ENCODE data around the gene ZNF436.
"Not testable (repeated sequence)": the region's sequence is repeated elsewhere in the genome, so short reads cannot be mapped to it uniquely, and the experiment has no call there.

ZNF436 gene

DNA sequence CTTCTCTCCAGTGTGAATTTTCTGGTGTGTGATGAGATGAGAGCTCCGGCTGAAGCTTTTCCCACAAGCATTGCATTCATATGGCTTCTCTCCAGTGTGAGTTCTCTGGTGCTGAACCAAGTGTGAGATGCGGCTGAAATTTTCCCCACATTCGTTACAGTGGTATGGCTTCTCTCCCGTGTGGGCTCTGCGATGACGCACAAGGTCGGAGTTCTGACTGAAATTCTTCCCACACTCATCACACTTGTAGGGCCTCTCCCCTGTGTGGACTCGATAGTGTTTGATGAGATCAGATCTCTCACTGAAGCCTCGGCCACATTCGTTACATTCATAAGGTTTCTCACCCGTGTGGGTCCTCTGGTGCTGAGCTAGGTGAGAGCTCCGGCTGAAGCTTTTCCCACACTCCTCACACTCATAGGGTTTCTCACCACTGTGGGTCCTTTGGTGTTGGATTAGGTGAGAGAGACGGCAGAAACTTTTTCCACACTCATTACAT, 7.4 kb downstream of the ZNF436 start:
- DNase-seq = no peak

DNA sequence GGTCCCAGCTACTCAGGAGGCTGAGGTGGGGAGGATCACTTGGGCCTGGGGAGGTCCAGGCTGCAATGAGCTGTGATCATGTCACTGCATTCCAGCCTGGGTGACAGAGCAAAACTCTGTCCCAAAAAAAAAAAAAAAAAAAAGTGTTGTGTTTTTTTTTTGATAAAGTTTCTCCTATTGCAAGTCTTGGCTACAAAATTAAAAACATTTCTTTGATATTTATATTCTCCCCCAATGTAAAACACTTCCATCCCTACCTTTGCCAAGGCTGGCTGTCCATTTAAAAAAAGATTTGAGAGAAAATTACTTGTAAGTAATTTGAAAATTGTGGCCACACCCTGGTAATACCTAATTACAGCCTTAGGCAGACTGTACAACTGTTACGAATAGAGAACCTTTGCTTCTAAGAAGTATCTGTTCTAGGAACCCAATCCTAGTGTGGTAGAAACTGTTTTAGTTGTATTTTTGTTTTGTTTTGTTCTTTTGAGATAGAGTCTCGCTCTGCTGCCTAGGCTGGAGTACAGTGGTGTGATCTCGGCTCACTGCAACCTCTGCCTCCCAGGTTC, 11.2 kb downstream of the ZNF436 start:
- no peak for DNase-seq

- DNase-seq = no peak
Observed at GRCh38 chr1:23357138-23357908, 12.3 kb downstream of the ZNF436 start.

- DNase-seq = no peak
Observed at GRCh38 chr1:23356471-23357137, 13.0 kb downstream of the ZNF436 start.

DNA sequence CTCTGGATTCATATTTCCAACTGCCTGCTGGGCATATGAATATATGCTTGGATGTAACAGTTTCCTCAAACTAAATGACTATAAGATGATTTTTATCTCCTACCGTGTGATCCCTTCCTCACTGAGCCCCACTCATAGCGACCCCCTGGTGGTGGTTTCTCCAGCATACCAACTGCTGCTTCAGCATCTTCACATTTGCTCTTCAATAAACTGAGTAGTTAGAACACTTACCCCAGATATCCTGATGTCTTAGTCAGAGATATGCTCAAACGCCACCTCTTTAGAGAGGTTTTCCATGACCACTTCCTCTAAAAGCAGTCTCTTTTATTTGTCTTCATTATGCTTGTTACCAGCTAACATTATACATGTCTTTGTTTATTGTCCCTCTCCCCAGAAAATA, 15.4 kb downstream of the ZNF436 start:
- DNase-seq = no peak

- DNase-seq = no peak
Observed at GRCh38 chr1:23352096-23352695, 17.4 kb downstream of the ZNF436 start.

DNA sequence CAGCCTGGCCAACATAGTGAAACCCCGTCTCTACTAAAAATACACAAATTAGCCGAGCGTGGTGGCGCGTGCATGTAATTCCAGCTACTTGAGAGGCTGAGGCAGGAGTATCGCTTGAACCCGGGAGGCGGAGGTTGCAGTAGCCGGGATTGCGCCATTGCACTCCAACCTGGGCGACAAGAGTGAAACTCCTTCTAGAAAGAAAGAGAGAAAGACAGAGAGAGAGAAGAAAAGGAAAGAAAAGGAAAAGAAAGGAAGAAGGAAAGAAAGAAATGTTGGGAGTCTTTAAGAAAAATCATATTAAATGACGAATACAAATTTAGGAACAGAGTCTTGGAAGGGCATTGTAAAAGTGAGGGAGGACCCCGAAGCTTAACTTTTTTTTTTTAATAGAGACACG, 23.7 kb downstream of the ZNF436 start:
- DNase-seq = no peak

DNA sequence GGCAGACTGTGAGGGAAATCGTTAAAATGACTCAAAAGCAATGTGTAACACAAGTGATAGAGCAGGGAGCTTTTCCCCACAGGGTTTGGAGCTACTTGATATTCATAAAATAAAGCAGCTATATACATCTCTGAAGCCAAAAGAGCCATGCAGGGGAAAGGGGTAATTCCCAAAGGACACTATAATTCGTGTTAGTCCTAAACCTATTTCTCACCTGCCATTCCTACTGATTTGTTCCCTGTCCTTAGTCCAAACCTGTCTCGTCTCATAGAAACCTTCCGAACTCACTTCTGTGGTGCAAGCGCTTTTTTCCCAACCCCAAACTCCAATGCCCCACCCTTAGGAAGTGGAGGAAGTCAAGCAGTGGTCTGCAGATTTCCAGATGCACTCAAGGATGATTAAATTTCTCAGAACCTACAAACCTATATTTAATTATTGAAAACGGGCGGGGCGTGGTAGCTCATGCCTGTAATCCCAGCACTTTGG, 24.6 kb downstream of the ZNF436 start:
- DNase-seq = no peak

DNA sequence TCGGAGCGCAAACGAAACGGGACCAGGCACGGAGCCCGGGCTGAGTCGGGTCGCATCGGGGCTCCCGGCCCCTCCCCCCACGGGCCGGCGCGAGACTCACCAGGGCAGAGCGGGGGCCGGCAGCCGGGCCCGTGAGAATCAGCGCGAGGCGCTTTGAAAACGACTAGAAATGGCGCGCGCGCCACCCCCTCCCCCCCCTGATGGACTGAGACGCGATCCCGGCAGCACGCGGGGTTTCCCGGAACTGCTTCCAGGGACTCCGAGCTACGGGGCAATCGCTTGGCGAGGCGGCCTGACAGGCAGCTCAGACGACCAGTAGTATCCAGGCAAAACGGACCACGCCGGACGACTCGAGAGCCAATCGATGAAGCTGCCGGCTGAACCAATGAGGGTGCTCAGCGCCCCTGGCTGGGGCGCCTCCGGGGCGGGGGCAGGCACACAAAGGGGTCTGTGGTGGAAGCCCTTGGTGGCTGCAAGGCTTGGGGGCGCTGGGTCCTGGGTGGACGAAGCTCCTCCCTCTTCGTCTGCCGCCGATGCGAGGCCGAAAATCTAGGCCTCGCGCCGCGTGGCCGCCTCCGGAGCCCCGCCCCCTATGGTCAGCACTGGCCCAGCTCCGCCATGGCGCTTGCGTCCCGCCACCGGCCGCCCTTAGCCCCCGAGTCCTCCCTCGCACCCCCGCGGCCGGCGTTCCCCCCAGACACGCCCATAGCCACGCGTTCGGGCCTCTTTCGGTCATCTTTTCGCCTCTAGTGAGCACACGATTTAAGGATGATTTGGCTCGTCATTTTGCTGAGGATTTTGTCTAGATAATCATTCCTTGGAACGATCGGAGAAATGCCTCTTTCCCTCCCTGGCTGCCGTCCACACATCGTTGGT, 25.3 kb downstream of the ZNF436 start, which contains the start of gene HNRNPR:
HNRNPR (minus strand) TSS at position 174 of the 876 bp plus-strand sequence. CDS start 3,276 bp downstream, outside the sequence.
- peak; percentile 92 for DNase-seq

DNA sequence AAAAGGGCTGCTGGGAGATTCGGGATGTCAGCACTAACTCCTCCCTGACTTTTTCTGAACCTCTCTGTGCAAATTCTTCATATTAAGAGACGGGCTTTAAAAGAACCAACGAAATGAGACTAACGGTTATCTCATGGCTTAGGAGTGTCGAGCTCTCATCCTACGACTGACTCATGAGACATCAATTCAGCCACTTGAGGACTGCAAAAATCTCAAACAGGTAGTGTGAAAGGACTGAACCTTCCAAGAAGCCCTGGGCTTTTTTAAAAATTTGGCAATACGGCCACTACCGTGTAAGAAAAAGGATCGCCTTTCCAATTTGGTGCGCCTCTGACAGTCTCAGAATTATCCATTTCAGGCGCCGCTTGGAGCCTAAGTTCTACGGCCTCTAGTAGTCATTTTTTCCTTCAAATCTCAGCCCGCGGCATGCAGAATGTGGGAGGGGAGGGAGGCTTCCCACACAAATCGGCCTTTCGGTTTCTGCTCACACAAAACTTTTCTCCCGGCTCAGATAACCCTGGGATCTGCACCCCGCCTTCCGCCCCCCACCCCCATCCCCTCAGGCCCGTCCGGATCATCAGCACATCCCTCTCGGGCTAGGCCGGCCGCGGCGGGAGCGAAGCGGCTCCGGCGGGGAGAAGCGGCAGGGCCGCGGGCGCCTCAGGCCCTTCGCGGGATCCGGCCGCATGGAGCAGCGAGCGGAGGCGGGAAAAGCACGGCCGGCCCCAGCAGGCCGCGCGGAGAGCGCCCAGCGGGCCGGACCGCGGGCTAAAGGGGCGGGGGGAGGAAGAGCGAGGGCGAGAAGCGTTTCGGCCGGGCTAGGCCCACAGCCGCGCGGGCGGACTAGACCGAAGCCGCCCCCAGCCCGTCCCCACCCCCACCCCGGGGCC, 26.2 kb downstream of the ZNF436 start:
- peak; percentile 30 for DNase-seq

DNA sequence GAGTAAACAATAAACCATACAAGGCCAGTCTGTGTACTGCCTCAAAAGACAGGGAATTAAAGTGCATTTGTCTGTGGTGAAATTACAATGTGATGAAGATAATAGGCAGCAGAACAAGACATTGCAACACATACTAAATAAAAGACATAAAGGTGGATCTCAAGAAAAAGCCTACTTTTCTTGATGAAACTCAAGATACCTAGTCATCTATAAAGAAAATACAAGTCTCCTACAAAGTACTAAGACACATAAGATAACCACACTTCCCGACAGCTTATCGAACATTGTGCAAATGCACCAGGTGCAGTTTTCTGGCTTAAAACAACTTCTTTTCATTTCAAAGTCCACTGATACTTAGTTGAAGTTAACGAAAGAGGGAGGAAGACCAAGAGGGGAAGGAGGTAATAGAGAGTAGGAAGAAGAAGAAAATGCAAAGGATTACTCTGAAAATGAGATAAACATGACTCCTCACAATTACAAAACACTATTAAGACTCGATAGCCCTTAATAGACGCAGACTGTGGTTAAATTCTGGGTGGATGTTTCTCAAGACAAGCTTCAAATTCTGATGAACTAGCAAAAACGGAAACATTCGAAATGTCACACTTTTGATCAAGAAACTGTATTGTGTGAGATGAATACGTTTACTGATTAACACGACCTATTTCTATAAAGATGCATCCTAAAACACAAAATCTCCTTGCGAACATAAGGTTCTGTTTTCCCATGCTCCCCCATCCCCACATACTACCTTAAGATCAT, 27.5 kb downstream of the ZNF436 start:
- no peak for DNase-seq

DNA sequence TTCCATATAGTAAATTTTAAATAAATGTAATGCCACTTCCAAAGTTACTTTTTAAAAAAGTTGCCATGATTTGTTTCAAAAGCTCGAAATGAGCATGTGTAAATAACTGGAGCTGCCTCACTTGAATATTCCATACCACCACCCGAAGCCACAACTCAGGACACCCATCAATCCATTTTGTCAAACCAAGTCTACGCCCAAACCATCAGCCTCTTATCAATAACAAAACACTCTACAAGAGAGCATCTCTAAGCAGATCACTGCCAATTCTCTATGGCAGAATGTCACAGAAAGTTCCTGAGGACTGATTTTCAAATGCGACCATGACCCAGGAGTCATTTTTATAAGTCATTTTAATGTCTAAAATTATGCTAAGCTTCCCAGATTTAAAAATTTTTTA, 30.0 kb downstream of the ZNF436 start:
- no peak for DNase-seq

DNA sequence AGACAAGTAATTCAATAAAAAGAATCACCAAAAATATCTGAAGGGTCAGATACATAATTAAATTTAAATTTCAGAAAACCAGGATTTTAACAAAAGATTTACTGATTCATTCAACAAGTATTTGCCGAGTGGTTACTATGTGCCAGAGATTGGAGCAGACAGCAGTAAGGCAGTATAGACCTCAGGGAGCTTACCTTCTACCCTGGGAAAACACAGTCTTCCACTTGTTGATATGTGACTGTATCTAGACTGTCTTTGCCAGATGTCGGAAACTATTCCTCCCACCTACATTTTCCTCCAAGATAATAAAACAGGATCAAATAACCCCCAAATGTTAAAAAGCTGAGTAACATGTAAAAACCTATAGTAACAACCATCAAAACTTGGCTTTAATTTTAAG, 31.8 kb downstream of the ZNF436 start:
- no peak for DNase-seq

DNA sequence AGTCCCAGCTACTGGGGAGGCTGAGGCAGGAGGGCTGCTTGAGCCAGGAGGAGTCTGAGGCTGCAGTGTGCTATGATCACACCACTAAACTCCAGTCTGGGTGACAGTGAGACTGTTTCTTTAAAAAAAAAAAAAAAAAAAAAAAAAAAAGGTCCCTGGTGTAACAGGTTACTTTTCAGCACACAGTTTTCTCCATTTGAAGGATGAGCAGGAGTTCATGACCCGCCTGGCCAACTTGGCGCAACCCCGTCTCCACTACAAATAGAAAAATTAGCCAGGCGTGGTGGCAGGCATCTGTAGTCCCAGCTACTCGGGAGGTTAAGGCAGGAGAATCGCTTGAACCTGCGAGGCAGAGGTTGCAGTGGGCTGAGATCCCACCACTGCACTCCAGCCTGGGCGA, 37.9 kb downstream of the ZNF436 start:
- no peak for DNase-seq

DNA sequence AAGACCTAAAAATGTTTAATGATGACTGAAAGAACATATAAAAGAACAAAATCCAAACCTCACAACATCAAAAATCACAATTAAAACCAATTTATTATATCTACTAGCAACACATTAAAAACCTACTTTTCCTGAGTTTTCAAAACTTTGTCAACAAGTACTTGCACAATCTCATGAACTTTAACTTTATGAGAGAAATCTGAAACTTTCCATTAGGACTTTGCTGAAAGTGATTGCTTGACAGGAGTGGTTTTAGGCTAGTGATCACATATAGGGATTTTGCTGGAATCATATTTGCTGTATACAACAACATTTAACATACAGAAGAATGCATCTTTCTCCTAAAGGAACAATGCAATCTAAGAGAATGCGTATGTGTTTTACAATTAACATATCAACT, 38.8 kb downstream of the ZNF436 start:
- no peak for DNase-seq

DNA sequence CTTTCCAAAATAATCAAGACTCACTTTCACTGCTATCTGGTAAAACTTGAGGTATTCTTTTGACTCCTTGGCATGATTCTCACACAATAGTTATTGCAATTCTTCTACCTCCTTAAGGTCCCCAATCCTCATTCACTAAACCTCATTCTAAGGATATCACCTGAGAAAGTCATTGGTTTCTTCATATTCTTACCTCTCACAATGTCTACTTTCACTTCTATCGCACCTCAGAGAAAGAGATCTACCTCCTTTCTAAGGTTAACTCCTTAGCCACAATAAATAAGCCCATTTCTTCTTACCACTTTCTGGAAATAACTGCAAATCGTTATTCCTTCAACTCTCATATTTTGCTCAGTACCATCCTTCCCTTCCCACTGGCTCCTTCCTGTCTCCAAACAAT, 44.2 kb downstream of the ZNF436 start:
- no peak for DNase-seq

- no peak for DNase-seq
Observed at GRCh38 chr1:23322770-23323169, 46.9 kb downstream of the ZNF436 start.

DNA sequence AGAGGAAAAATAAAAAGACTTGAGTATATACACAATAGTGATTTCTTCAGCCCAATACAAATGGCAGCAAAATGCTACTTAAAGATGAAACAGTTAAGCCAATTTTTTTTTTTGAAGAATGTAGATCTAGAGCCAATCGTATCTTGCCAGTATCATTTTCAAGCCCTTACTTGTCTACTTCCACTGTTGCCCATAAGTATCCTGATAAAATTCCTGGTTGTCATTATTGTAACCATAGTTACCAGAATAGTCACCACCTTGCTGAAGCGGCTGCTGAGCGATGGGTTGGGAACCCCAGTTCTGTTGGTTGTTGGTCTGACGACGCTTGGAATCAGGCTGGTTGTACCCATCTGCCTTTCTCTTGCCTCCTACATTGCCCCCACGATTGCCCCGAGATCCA, 59.4 kb downstream of the ZNF436 start:
- not testable (repeated sequence) for DNase-seq

Measured in activated gamma-delta T cell (primary cell).